Neural cell (in vitro differentiated cells): ENCODE results near the gene GFAP. TPM values are rescaled to one million over a fixed set of nuclear protein-coding genes. Genes with fewer than 3 reads are reported as not detected.
"Not testable (repeated sequence)": the region's sequence is repeated elsewhere in the genome, so short reads cannot be mapped to it uniquely, and the experiment has no call there.

Experiments
- H2AFZ ChIP-seq: fragments of 200-600, 300-800 bp; sonication (generic), shearing (Covaris generic); 2 replicates; pipeline ENCODE4 v1.6.0; 2014; ENCODE audit warnings: low read depth, mild to moderate bottlenecking, antibody characterized with exemption, low read length, moderate library complexity
- H3F3A ChIP-seq: fragments of 200-600 bp; shearing (Covaris generic); 2 replicates; pipeline ENCODE4 v1.6.1; 2016; ENCODE audit warnings: mild to moderate bottlenecking, moderate library complexity, mixed read lengths, antibody characterized with exemption, low read length; ENCODE audit not compliant: insufficient read depth, poor library complexity, severe bottlenecking
- H3K27ac ChIP-seq: fragments of 200-600, 300-800 bp; sonication (generic), shearing (Covaris generic); 2 replicates; pipeline ENCODE4 v1.5.1; 2014; ENCODE audit warnings: mild to moderate bottlenecking, low read length, moderate library complexity
- H3K27me3 ChIP-seq: fragments of 300-800, 200-600 bp; sonication (generic), shearing (Covaris generic); 2 replicates; pipeline ENCODE4 v1.6.0; 2014; ENCODE audit warnings: mild to moderate bottlenecking, low read depth, low read length, moderate library complexity; ENCODE audit not compliant: insufficient read depth
- H3K36me3 ChIP-seq: fragments of 300-800, 200-600 bp; sonication (generic), shearing (Covaris generic); 2 replicates; pipeline ENCODE4 v1.5.1; 2014; ENCODE audit warnings: mild to moderate bottlenecking, antibody characterized with exemption, low read length, moderate library complexity; ENCODE audit not compliant: insufficient read depth
- H3K4me2 ChIP-seq: fragments of 300-800, 200-600 bp; sonication (generic), shearing (Covaris generic); 2 replicates; pipeline ENCODE4 v1.6.0; 2014; ENCODE audit warnings: mild to moderate bottlenecking, low read length
- H3K4me3 ChIP-seq: fragments of 300-800, 200-600 bp; sonication (generic), shearing (Covaris generic); 2 replicates; pipeline ENCODE4 v1.5.1; 2014; ENCODE audit warnings: mild to moderate bottlenecking, low read length, moderate library complexity
- H3K79me2 ChIP-seq: fragments of 200-600 bp; shearing (Covaris generic); replicated peaks from 2 replicates; pipeline ENCODE4 v1.6.0; 2014; ENCODE audit warnings: mild to moderate bottlenecking, low read length, moderate library complexity; ENCODE audit not compliant: insufficient read depth
- H3K9ac ChIP-seq: fragments of 300-800, 200-600 bp; sonication (generic), shearing (Covaris generic); 2 replicates; pipeline ENCODE4 v1.6.1; 2016; ENCODE audit warnings: mild to moderate bottlenecking, low read length, mixed read lengths
- H3K9me2 ChIP-seq: fragments of 200-600 bp; shearing (Covaris generic); 2 replicates; pipeline ENCODE4 v1.6.1; 2016; ENCODE audit warnings: mild to moderate bottlenecking, low read length, mixed read lengths; ENCODE audit not compliant: insufficient read depth
- H3K9me3 ChIP-seq: fragments of 200-600, 300-800 bp; sonication (generic), shearing (Covaris generic); 2 replicates; pipeline ENCODE4 v1.6.1; 2016; ENCODE audit warnings: mild to moderate bottlenecking, mixed run types, low read length, moderate library complexity, mixed read lengths
- H4K20me1 ChIP-seq: fragments of 200-600 bp; shearing (Covaris generic); 2 replicates; pipeline ENCODE4 v1.6.1; 2016; ENCODE audit warnings: mild to moderate bottlenecking, mixed run types; ENCODE audit not compliant: insufficient read depth
- CTCF ChIP-seq: fragments of 450-650 bp; IDR thresholded peaks from 2 replicates; pipeline ENCODE4 v1.5.1; 2014; ENCODE audit warnings: antibody characterized with exemption, mild to moderate bottlenecking, moderate library complexity; ENCODE audit not compliant: poor library complexity, severe bottlenecking
- EZH2 ChIP-seq: fragments of 200-600, 300-800 bp; shearing (Covaris generic), sonication (generic); IDR thresholded peaks from 2 replicates; pipeline ENCODE4 v1.6.1; 2014; ENCODE audit warnings: antibody characterized with exemption, low read length, borderline replicate concordance, mild to moderate bottlenecking; ENCODE audit not compliant: insufficient read depth, poor library complexity, severe bottlenecking
- MXI1 ChIP-seq: fragments of 450-650 bp; conservative IDR thresholded peaks from 2 replicates; pipeline ENCODE4 v1.6.1; 2014; ENCODE audit warnings: antibody characterized with exemption, mild to moderate bottlenecking; ENCODE audit not compliant: poor library complexity, severe bottlenecking
- POLR2AphosphoS5 ChIP-seq: IDR thresholded peaks from 2 replicates; pipeline ENCODE4 v1.6.1; 2012
- RAD21 ChIP-seq: fragments of 450-650 bp; conservative IDR thresholded peaks from 2 replicates; pipeline ENCODE4 v1.6.1; 2014; ENCODE audit warnings: antibody characterized with exemption, mild to moderate bottlenecking, moderate library complexity
- REST ChIP-seq: IDR thresholded peaks from 2 replicates; pipeline ENCODE4 v1.6.1; 2012; ENCODE audit warnings: borderline replicate concordance
- SMC3 ChIP-seq: fragments of 450-650 bp; conservative IDR thresholded peaks from 2 replicates; pipeline ENCODE4 v1.6.1; 2014; ENCODE audit warnings: antibody characterized with exemption, mild to moderate bottlenecking, moderate library complexity; ENCODE audit not compliant: poor library complexity
- TAF1 ChIP-seq: IDR thresholded peaks from 2 replicates; pipeline ENCODE4 v1.6.1; 2012; ENCODE audit warnings: low read depth
- polyA plus RNA-seq: library from polyadenylated mRNA; depleted of rRNA; stranded (reverse); fragments of >200 nt; gene quantifications from 2 replicates; pipeline ENCODE4 v1.2.3, GENCODE V29; 2014

GFAP gene
- polyA plus RNA-seq, 1 donor from 2014 or later: not detected

GRCh38 chr17:44947461-44948314 is 32.4 kb upstream of the GFAP start, which contains the start of gene KIF18B:
KIF18B (minus strand) TSS chr17:44947773; CDS start chr17:44936344, 11,429 bp downstream.
- H2AFZ ChIP-seq: peak within 1 kb of the TSS; percentile 85
- TF ChIP-seq MXI1: peak; percentile 99
- peak; percentile 92 for TF ChIP-seq POLR2AphosphoS5
- peak; percentile 51 for TF ChIP-seq RAD21
- TF ChIP-seq REST: no peak
- no peak for TF ChIP-seq CTCF
- peak; percentile 43 for TF ChIP-seq TAF1
- no peaks in the 10 kb centered on the region for H3K36me3 ChIP-seq
- H3K9me2 ChIP-seq: no peaks in the 10 kb centered on the region
- H3K4me2 ChIP-seq: peak within 1 kb of the TSS; percentile 80
- no peaks in the 10 kb centered on the region for H3F3A ChIP-seq
- no peaks in the 10 kb centered on the region for H3K9me3 ChIP-seq
- H3K9ac ChIP-seq: peak within 1 kb of the TSS; percentile 66
- peak within 1 kb of the TSS; percentile 81 for H3K4me3 ChIP-seq
- H3K27me3 ChIP-seq: no peaks in the 10 kb centered on the region
- peaks cover 31% of the 10 kb centered on the region for H3K79me2 ChIP-seq
- H3K27ac ChIP-seq: peak within 1 kb of the TSS; percentile 51
- H4K20me1 ChIP-seq: no peaks in the 10 kb centered on the region

GRCh38 chr17:44945652-44946051 is 30.4 kb upstream of the GFAP start:
- H3K9ac ChIP-seq, H3K36me3 ChIP-seq, H3K27me3 ChIP-seq, H3F3A ChIP-seq, H3K27ac ChIP-seq, H2AFZ ChIP-seq, H4K20me1 ChIP-seq, H3K4me3 ChIP-seq, H3K9me3 ChIP-seq, H3K9me2 ChIP-seq, H3K4me2 ChIP-seq: not testable (repeated sequence)
- H3K79me2 ChIP-seq: peaks cover 34% of the 10 kb centered on the region

GRCh38 chr17:44942456-44942855 is 27.2 kb upstream of the GFAP start:
- no peaks in the 10 kb centered on the region for H3K9me3 ChIP-seq
- H3K27ac ChIP-seq: no peak overlapping the region
- H3K4me3 ChIP-seq: no peak overlapping the region
- no peaks in the 10 kb centered on the region for H3K9me2 ChIP-seq
- no peaks in the 10 kb centered on the region for H3K36me3 ChIP-seq
- no peaks in the 10 kb centered on the region for H3F3A ChIP-seq
- peaks cover 42% of the 10 kb centered on the region for H3K79me2 ChIP-seq
- H2AFZ ChIP-seq: no peak overlapping the region
- H3K27me3 ChIP-seq: no peaks in the 10 kb centered on the region
- no peak overlapping the region for H3K4me2 ChIP-seq
- no peak overlapping the region for H3K9ac ChIP-seq
- H4K20me1 ChIP-seq: no peaks in the 10 kb centered on the region
- TF ChIP-seq CTCF (no peak), TAF1 (no peak), SMC3 (no peak), POLR2AphosphoS5 (no peak), REST (no peak), RAD21 (no peak), EZH2 (no peak), MXI1 (no peak)
